A549 (cell line): ENCODE data around the gene ZSCAN1.

Source experiments
- ATOH8 ChIP-seq: fragments of 250-450 bp; sonication (Bioruptor Pico); IDR thresholded peaks from 2 replicates; pipeline ENCODE4 v1.5.0; 2020; ENCODE audit warnings: low read depth, mild to moderate bottlenecking, moderate library complexity
- CHD2 ChIP-seq: fragments of 150-350 bp; IDR thresholded peaks from 2 replicates; pipeline ENCODE4 v1.6.1; 2014; ENCODE audit warnings: low read length; ENCODE audit not compliant: partially characterized antibody
- CTCF ChIP-seq: fragments of >200 bp; sonication (Bioruptor Twin); formaldehyde crosslinking; IDR thresholded peaks from 3 replicates; pipeline ENCODE4 v1.5.1; 2016
- EP300 ChIP-seq, 2 experiments: fragments of >200 bp; sonication (Bioruptor Twin); formaldehyde crosslinking; IDR thresholded peaks; 2 replicates in 1 of 2; 3 replicates in 1 of 2; pipeline ENCODE4 v1.6.1; 2016 to 2017
- POLR2A ChIP-seq: IDR thresholded peaks from 2 replicates; pipeline ENCODE4 v1.6.1; 2012; ENCODE audit warnings: mild to moderate bottlenecking, low read length
- REST ChIP-seq: fragments of 200-600 bp; sonication (generic); IDR thresholded peaks from 2 replicates; pipeline ENCODE4 v1.6.1; 2016; ENCODE audit warnings: antibody characterized with exemption, mild to moderate bottlenecking, moderate library complexity
- ZFP36 ChIP-seq: fragments of 450-650 bp; IDR thresholded peaks from 2 replicates; pipeline ENCODE4 v1.6.1; 2014; ENCODE audit warnings: borderline replicate concordance; ENCODE audit not compliant: partially characterized antibody

- TF ChIP-seq CTCF = no peak
- no peak for TF ChIP-seq EP300 (IDR thresholded peaks at IDR 0.05)
- TF ChIP-seq POLR2A = no peak
- TF ChIP-seq CHD2 = no peak
- no peak for TF ChIP-seq ZFP36
- no peak for TF ChIP-seq ATOH8 (CRISPR knock-in tag)
- TF ChIP-seq REST = no peak
These were observed 26.5 kb upstream of the ZSCAN1 start for GRCh38 chr19:58007285-58007684.
